AG09309 (cell line): ENCODE measurements around the gene OPN1MW3.
"Not testable (repeated sequence)": the region's sequence is repeated elsewhere in the genome, so short reads cannot be mapped to it uniquely, and the experiment has no call there.

Experiments
- DNase-seq: peaks from one replicate; pipeline ENCODE4 v3.0.0-alpha.2; 2010; ENCODE audit warnings: low read depth
- H3K4me3 ChIP-seq: 2 replicates; pipeline ENCODE4 v1.5.1; 2011; ENCODE audit warnings: mild to moderate bottlenecking, low read depth, low read length, moderate library complexity; ENCODE audit not compliant: control insufficient read depth

OPN1MW3 gene

GRCh38 chrX:154257282-154257681 lies at the start of gene OPN1MW3:
Gene OPN1MW3 (plus strand): TSS chrX:154257582. CDS start chrX:154257620, 38 bp downstream.
- DNase-seq, H3K4me3 ChIP-seq: not testable (repeated sequence)

- not testable (repeated sequence) for H3K4me3 ChIP-seq, DNase-seq
Measured at GRCh38 chrX:154209670-154210418, 47.5 kb upstream of the OPN1MW3 start.

GRCh38 chrX:154211057-154211456 lies 46.3 kb upstream of the OPN1MW3 start:
- not testable (repeated sequence) for DNase-seq, H3K4me3 ChIP-seq

GRCh38 chrX:154211499-154211898 lies 45.9 kb upstream of the OPN1MW3 start:
- not testable (repeated sequence) for DNase-seq, H3K4me3 ChIP-seq

GRCh38 chrX:154219456-154219855 lies 37.9 kb upstream of the OPN1MW3 start, which contains the start of gene OPN1MW2:
Gene OPN1MW2 (plus strand): TSS chrX:154219756. CDS start chrX:154219816, 60 bp downstream.
- not testable (repeated sequence) for H3K4me3 ChIP-seq, DNase-seq

- DNase-seq, H3K4me3 ChIP-seq: not testable (repeated sequence)
Measured at GRCh38 chrX:154225292-154225691, 32.1 kb upstream of the OPN1MW3 start.

- H3K4me3 ChIP-seq, DNase-seq: not testable (repeated sequence)
Measured at GRCh38 chrX:154226706-154227105, 30.7 kb upstream of the OPN1MW3 start.

GRCh38 chrX:154231443-154231842 lies 25.9 kb upstream of the OPN1MW3 start:
- not testable (repeated sequence) for H3K4me3 ChIP-seq

GRCh38 chrX:154233620-154234019 lies 23.8 kb upstream of the OPN1MW3 start:
- H3K4me3 ChIP-seq, DNase-seq: not testable (repeated sequence)

More at GRCh38 chrX:154231443-154231842, 25.9 kb upstream of the OPN1MW3 start:
- not testable (repeated sequence) for DNase-seq

GRCh38 chrX:154238939-154239559 lies 18.3 kb upstream of the OPN1MW3 start:
- DNase-seq, H3K4me3 ChIP-seq: not testable (repeated sequence)

GRCh38 chrX:154239982-154240503 lies 17.3 kb upstream of the OPN1MW3 start:
- DNase-seq, H3K4me3 ChIP-seq: not testable (repeated sequence)

GRCh38 chrX:154247377-154248045 lies 9.9 kb upstream of the OPN1MW3 start:
- H3K4me3 ChIP-seq, DNase-seq: not testable (repeated sequence)

GRCh38 chrX:154248076-154248475 lies 9.3 kb upstream of the OPN1MW3 start:
- not testable (repeated sequence) for DNase-seq, H3K4me3 ChIP-seq

- not testable (repeated sequence) for DNase-seq, H3K4me3 ChIP-seq
Measured at GRCh38 chrX:154258711-154259110, 1.3 kb downstream of the OPN1MW3 start.

GRCh38 chrX:154263072-154263471 lies 5.7 kb downstream of the OPN1MW3 start:
- H3K4me3 ChIP-seq, DNase-seq: not testable (repeated sequence)

- H3K4me3 ChIP-seq, DNase-seq: not testable (repeated sequence)
Measured at GRCh38 chrX:154269245-154269644, 11.9 kb downstream of the OPN1MW3 start.

GRCh38 chrX:154284489-154285338 lies 27.3 kb downstream of the OPN1MW3 start:
- not testable (repeated sequence) for H3K4me3 ChIP-seq, DNase-seq

- H3K4me3 ChIP-seq, DNase-seq: not testable (repeated sequence)
Measured at GRCh38 chrX:154286406-154286805, 29.0 kb downstream of the OPN1MW3 start.
